Stimulated activated CD4-positive, alpha-beta T cell treated with anti-CD3 and anti-CD28 coated beads, TNF-alpha, amount 100 ng/mL, for 1 hour (primary cell): ENCODE measurements around the gene CASKIN1.
"Not testable (repeated sequence)": the region's sequence is repeated elsewhere in the genome, so short reads cannot be mapped to it uniquely, and the experiment has no call there.

ENCODE experiments used
- DNase-seq, 3 donors: peaks; one replicate each; pipeline ENCODE4 v3.0.0-alpha.2; 2020; ENCODE audit warnings: low read depth in 3 of 3, low spot score in 1 of 3

CASKIN1 gene

GRCh38 chr16:2142942-2143877 lies 53.2 kb downstream of the CASKIN1 start:
- DNase-seq, result no peak

GRCh38 chr16:2135770-2136490 lies 60.5 kb downstream of the CASKIN1 start, which contains the start of gene PKD1:
TSS of gene PKD1 (minus strand) at chr16:2135898. CDS start at chr16:2135689, 209 bp downstream.
- peak; percentile 96 to 99 (median 98) for DNase-seq

- not testable (repeated sequence) for DNase-seq
These were observed 61.3 kb downstream of the CASKIN1 start for GRCh38 chr16:2135071-2135470.

GRCh38 chr16:2133797-2134196 lies 62.6 kb downstream of the CASKIN1 start:
- DNase-seq, result not testable (repeated sequence)

- not testable (repeated sequence) for DNase-seq
These were observed 66.4 kb downstream of the CASKIN1 start for GRCh38 chr16:2129890-2130447.

- DNase-seq, result not testable (repeated sequence)
These were observed 67.2 kb downstream of the CASKIN1 start for GRCh38 chr16:2129251-2129650.

GRCh38 chr16:2127630-2128280 lies 68.7 kb downstream of the CASKIN1 start:
- DNase-seq, result not testable (repeated sequence)
